NCI-H748 treated with DMSO at 0.1 percent for 48 hours (cell line): ENCODE results near the gene MCCC2.
"Not testable (repeated sequence)": the region's sequence is repeated elsewhere in the genome, so short reads cannot be mapped to it uniquely, and the experiment has no call there.

ENCODE experiments used
- DNase-seq: peaks from one replicate; lab custom pipeline; 2025; lab: John Stamatoyannopoulos, UW

Gene MCCC2

DNA sequence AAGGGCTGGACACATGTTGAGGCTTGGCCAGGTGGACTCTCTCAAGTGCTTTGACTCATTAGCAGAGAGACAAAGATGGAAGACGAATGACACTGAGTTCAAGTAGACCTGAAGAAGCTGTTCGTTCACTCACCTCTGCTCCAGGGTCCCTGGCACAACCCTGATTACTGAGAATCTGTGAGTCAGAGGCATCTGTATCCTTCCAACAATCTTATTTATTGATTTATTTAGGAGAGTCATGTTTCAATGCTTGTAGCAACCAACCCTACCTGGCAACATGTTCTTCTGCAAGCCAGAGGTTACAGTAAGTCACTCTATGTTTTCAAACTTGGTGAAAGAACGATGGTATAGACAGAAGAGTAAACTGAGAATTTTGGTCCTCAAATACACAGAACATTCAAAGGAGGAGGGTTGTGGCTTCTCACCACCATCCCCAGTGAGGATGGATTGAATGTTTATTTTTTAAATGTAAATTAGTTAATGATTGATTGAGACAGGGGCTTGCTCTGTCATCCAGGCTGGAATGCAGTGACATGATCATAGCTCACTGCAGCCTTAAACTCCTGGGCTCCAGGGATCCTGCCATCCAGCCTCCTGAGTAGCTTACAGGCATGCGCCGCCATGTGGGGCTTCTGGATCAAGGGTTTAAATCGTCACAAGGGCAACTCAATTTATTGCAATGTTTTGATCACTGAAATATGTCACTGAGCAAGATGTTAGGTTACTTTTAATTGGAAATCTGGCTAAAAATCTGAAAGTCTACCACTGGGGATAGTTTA, 76.2 kb downstream of the MCCC2 start:
- DNase-seq = no peak

DNA sequence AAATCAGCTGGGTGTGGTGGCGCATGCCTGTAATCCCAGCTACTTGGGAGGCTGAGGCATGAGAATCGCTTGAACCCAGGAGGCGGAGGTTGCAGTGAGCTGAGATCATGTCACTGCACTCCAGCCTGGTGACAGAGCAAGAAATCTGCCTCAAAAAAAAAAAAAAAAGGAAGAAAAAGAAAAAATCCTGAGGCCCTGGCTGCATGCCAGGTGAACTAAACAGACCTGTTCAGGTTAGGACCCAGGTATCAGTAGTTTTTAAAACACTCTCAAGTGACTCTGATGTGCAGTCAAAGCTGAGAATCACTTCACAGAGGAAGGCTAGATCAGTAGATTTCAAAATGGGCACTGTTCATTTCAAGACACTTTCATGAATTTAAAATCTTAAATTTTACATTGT, 77.5 kb downstream of the MCCC2 start:
- not testable (repeated sequence) for DNase-seq

DNA sequence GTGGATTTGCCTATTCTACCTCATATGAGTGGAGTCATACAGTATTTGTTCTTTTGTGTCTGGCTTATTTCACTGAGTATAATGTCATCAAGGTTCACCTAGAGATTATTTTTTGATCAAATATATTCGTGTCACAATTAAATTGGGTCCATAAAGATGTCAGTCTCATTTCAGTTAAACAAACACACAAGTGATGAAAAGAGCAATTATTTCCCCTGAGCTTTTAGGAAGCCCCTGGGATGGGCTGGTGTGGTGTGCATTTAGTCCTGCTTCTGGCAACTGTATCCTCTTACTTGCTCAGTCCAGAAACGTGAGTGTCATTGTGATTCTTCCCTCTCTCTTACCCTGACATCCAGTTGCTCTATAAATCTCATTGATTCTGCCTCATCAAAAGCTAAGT, 79.2 kb downstream of the MCCC2 start:
- no peak for DNase-seq

DNA sequence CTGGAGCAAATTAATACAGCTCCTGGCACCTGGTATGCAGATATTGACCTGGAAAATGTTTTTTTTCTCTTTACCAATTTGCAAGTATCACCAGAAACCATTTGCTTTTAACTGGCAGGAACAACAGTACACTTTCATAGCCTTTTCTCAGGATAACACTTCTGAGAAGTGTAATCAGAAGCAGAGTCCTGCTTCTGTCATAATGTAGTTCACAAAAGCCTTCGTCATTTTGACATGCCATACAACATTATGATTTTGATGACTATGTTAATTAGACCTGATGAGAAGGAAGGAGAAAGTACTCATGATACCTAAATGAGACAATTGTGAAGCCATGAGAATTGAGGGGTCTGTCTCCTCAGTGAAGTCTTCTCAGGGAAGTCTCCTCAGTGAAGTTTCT, 90.8 kb downstream of the MCCC2 start:
- no peak for DNase-seq

DNA sequence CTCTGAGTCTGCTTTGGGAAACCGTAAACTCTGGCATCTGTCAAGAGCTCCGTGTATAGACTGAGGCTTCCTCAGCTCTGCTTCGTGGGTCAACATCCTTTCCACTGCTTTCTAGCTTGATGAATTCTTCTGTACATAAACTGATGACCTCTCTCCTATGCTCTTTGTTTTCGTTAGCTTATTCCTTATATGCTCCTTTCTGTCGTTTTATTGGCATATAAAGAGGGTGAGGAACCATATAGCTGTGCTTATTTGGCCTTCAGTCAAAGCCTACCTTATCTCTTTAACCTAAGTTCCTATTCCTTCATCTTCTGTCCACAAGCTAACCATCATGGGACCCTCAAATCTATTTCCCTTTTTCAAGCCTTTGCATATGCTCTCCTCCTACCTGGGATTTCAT, 92.6 kb downstream of the MCCC2 start:
- DNase-seq = no peak

DNA sequence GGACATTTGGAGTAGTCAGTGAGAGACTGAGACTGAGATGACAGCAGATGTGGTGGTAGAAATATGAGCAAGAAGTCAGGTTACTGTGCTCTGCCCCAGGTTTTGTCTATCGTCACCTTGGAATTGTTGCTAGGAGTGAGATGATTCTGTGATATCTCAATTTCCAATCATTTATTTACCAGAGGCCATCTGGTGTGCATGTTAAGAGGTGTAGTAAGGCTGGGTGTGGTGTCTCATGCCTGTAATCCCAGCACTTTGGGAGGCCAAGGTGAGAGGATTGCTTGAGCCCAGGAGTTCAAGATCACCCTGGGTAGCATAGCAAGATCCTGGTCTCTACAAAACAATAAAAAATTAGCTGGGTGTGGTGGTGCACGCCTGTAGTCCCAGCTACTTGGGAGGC, 93.4 kb downstream of the MCCC2 start:
- DNase-seq = no peak

DNA sequence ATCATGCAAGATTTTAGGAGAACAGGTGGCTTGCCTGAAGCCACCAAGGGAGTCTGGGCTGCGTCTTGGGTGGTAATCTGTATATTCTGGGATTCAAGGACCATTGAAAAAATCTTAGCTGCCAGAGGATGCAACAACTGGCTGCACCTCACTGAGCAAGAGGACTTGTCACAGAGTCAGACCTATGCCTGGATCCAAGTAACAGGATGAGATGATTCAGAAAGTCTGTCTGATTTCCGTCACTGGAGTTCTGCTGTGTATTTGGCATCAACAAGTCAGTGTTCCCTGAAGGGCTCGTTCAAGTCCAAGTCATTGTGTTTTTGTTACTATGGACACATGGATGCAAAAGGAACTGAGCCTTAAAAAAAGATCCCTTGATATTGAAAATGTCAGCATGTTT, 94.2 kb downstream of the MCCC2 start:
- no peak for DNase-seq

DNA sequence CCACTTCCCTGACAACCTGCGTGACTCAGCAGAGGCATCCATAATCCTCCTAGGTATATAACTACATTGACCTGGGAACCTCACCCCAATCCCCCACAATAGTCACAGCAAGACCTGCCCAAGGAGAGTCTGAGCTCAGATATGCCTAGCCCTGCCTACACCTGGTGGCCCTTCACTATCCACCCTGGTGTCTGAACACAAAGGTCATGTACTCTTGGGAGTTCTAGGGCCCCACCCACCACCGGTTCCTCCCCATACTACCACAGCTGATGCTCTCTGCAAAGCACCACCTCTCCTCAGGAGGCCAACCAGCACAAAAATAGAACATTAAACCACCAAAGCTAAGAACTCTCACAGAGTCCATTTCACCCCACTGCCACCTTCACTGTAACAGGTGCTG, 97.2 kb downstream of the MCCC2 start:
- DNase-seq = no peak

DNA sequence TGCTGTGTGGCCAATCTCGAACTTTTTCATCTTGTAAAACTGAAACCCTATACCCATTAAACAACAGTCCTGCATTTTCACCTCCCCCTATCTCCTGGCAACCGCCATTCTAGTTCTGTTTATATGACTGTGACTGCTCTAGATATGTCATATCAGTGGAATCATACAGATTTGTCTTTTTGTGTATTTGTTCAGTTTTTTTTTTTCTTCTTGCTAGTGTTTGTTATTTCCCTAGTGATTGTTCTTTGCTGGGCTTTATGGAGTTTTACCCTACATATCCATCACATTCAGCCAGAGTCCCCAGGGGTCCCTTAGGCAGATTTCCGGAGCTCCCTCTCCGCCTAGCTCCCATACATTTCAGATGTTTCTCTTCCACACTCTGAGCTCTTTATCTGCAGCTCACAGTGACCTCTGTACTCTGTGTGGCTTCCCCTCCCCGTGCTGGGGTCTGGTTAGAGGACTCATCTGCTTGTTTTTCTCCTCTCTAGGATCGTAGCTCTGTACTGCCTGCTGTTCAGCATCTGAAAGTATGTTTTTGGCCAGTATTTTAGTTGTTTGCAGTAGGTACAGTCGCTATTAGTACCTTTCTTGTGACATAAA, 106.8 kb downstream of the MCCC2 start:
- no peak for DNase-seq

DNA sequence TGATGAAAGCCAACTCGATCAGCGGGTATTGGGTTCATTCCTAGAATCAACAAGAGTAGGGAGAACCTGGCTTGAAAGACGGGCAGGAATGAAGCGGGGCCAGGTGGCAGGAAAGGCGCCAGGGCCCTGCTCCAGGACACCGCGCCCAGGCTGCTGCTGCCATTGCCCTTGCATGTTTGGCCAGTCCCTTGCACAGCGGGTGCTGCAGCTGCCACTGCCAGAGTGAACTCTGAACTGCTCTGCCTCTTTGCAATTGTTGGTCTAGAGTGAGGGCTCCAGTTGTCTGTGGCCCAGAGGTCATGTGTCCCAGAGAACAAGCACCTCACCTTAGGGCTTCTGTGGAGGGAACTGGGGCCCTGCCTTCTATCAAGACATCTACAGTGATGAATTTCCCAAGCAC, 107.9 kb downstream of the MCCC2 start:
- DNase-seq = no peak

DNA sequence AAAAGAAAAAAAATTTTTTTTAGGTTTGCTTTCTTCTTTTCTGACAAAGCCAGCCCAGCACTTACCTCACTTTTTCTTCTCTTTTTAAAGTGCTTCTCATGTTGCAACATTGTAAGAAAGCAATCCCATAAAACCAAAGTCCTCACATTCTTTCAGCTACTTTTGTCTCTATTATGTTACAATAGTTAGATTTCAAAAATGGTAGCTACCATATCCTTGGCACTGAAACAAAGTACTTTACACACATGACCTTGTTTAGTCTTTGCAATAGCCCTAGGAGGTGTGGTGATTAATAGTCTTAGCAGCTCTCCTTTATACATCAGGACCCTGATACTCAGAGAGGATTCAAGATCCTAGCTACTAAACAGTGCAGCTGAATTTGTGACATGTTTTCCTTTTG, 108.5 kb downstream of the MCCC2 start:
- no peak for DNase-seq

DNA sequence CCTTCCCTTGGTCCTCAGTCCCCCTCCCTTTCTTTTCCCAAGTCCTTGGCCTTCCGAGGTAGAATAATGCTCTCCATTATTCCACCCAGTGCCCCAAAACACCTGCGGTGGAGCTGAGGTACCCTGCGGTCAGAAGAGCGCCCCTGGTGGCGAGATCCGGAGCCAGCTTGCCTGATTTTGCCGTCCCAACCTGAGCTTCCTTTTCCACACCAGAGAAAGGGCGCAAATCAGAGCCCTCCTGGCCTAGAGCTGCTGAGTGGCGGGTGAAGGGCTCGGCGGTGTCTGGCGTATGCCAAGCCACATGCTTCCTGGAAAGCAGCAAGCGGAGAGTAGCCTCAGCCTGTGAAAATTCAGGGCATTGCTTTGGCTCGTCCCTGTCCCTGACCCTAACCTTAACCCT, 110.8 kb downstream of the MCCC2 start:
- DNase-seq = no peak

DNA sequence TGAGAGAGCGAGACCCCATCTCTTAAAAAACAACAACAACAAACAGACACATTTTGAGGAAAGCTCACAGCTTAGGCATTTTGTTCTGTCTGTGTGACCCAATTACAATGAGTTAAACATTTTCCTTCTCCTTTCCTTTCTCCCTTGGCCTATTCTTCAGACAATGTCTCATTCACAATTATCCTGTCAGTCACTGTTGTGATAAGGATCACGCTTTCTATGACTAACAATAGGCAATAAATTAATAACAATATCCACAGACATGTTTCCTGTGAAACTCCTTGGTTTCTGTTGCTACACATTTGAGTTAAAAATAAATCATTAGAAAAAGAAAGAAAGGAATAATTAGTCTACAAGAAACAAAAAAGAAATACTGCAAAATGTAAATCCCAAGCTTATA, 112.1 kb downstream of the MCCC2 start:
- no peak for DNase-seq

DNA sequence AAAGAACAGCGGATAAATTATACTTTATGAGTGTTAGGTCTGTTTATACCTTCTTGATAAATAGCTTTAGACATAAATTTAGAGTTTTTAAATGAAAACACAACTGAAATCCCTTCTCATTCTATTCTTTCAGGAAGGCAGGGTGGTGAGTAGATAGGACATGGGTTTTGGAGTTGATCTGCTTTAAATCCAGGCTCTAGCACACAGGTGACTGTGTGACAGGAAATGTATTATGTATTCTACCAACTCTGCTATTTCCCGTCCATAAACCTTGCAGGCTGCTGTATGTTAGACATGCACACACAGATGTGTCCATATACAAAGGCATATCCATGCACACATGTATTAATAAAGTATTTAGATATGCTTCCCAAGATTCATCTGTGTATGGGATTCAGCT, 112.6 kb downstream of the MCCC2 start:
- no peak for DNase-seq

DNA sequence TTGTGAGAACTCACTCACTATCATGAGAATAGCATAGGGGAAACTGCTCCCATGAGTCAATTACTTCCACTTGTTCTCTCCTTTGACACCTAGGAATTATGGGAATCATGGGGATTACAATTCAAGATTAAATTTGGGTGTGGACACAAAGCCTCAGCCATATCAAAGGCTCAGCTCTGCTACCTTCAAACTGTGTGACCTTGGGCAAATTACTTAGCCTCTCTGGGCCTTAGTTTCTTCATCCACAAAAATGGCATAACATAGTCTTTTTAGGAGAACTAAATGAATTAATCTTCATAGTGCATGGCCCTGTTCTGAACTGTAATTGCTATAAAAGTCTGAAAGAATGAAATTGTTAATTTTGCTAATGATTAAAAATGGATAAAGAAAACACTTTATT, 113.7 kb downstream of the MCCC2 start:
- no peak for DNase-seq

DNA sequence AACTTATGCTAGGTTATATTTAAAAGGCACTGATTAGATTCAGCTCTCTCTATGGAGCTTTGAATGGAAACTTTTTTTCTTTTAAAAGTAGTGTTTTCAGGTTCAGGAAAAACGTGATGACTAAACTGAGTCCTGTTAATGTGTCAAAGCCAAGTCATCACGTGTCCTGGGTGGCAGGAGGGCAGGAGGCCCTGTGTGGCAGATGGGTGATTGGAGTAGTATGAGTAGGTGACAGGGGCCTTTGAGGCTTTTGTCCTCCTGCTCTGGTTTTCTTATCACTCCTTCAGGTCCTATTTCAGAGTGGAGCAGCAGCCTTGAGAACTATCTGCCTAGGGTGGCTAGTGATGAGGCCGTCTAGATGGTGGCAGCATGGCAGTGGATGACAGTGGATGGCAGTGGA, 114.3 kb downstream of the MCCC2 start:
- DNase-seq = no peak

DNA sequence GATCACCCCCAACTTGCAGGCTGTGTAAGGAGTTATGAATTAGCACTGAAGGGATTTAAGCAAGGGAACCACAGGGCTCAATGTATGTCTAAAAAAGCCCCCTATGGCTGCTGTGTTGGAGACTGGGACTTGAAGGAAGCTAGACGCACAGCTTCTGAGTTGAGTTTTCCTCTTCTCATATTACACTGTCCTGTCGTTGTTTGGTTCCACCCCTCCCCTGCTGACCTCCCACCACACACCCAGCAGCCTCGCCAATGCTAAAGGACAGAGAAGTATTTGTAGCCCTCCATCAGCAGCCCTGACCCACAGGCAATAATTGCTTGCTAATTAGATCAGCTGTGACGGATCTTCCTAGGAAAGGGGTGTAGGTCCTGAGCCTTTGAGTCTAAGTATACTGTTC, 116.8 kb downstream of the MCCC2 start:
- DNase-seq = no peak

DNA sequence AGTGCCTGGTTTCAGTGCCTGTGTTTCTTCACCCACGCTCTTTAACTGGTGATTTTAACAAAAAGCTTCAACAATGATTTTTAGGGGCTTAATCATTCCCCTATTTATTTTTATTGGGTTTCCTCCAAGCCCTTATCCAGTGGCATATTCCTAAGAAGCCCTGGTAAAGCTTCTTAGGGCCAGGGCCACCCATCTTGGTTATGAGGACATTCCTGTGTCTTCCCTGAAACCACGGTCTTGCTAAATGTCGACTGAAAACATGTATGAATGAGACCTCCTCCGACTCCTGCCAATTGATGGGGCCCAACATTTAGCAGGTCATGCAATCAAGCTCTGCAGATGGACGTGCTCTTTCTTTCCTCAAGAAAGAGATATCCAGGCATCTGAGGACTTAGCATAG, 118.3 kb downstream of the MCCC2 start:
- DNase-seq = no peak

DNA sequence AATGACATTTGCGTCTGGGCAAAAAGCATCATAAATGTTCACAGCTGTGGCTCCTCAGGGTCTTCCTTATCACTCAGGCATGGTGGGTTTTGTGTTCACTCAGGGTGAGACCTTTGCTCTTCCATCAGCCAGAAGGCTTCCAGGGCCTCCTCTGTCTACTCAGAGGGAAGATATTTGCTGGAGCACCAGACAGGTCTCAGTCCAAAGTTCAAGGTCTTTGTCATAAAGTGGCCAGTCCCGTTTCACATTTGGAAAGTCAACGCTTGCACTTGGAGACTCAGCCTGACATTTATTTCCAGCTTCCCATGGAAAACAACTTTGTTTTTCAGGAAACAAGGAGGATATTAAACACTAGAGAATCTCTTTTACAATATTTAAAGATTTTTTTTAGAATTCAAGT, 119.8 kb downstream of the MCCC2 start:
- DNase-seq = no peak
